ENCODE results near the gene HPCAL1. TPM values are rescaled to one million over a fixed set of nuclear protein-coding genes. Genes with fewer than 3 reads are reported as not detected.

The HPCAL1 gene
- total RNA-seq, 1 donor = 34.4 TPM

DNA sequence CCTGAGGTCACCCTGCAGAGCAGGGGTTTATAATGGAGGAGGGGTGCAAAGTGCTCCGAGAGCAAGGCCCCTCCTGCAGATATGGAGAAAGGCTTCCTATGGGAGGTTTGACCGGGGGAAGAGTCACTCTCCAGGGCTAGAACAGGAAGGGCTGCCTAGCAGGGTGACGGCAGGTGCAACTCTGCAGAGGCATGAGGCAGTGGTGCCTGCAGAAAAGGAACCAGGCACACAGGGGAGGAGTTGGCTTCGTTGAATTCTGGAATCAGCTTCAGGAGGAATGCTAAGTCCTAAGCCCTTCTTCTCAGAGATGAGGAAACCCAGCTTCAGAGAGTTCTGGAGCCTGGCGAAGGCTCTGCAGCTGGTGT lies 17.5 kb upstream of the HPCAL1 start:
- no peak for DNase-seq (ENCODE audit: low read depth)
- TF ChIP-seq, protein P1, sequence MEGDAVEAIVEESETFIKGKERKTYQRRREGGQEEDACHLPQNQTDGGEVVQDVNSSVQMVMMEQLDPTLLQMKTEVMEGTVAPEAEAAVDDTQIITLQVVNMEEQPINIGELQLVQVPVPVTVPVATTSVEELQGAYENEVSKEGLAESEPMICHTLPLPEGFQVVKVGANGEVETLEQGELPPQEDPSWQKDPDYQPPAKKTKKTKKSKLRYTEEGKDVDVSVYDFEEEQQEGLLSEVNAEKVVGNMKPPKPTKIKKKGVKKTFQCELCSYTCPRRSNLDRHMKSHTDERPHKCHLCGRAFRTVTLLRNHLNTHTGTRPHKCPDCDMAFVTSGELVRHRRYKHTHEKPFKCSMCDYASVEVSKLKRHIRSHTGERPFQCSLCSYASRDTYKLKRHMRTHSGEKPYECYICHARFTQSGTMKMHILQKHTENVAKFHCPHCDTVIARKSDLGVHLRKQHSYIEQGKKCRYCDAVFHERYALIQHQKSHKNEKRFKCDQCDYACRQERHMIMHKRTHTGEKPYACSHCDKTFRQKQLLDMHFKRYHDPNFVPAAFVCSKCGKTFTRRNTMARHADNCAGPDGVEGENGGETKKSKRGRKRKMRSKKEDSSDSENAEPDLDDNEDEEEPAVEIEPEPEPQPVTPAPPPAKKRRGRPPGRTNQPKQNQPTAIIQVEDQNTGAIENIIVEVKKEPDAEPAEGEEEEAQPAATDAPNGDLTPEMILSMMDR (IDR thresholded peaks at IDR 0.05; ENCODE audit: insufficient read depth, low read length) = no peak
- H3K4me3 ChIP-seq (ENCODE audit: low read depth, low read length) = no peak overlapping the region

DNA sequence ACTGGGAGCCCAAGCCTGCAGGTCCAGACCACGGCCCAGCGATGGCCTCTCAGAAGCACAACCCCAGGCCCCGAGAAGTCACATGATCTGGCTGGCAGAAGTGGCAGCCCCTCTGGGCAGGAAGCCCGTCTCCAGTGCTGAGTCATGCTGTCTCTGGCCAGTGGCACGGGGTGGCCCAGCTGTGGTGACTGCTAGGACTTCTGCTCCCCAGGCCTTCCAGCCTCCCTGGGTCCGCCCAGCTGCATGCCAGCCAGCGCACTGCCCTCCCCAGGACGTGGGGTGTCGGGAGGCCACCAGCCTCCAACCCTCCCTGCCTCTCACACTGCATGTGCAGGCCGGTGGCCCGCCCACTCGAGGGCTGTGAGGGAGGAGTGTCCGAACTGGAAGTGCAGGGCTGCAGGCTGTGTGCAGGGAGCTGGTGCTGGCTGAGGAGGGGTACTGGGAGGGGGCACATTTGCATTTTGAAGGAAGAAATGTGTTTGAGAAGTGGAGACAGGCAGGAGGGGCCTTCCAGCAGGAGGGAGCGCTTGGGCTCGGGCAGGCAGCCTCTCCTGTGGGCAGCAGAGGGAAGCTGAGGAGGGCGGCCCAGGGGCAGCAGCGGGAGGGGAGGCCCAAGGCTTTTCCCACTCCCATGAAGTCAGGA lies 17.0 kb upstream of the HPCAL1 start:
- TF ChIP-seq, protein P1 (IDR thresholded peaks at IDR 0.05; ENCODE audit: insufficient read depth, low read length) = no peak
- no peak overlapping the region for H3K4me3 ChIP-seq (ENCODE audit: low read depth, low read length)
- peak; percentile 45 for DNase-seq (ENCODE audit: low read depth)

DNA sequence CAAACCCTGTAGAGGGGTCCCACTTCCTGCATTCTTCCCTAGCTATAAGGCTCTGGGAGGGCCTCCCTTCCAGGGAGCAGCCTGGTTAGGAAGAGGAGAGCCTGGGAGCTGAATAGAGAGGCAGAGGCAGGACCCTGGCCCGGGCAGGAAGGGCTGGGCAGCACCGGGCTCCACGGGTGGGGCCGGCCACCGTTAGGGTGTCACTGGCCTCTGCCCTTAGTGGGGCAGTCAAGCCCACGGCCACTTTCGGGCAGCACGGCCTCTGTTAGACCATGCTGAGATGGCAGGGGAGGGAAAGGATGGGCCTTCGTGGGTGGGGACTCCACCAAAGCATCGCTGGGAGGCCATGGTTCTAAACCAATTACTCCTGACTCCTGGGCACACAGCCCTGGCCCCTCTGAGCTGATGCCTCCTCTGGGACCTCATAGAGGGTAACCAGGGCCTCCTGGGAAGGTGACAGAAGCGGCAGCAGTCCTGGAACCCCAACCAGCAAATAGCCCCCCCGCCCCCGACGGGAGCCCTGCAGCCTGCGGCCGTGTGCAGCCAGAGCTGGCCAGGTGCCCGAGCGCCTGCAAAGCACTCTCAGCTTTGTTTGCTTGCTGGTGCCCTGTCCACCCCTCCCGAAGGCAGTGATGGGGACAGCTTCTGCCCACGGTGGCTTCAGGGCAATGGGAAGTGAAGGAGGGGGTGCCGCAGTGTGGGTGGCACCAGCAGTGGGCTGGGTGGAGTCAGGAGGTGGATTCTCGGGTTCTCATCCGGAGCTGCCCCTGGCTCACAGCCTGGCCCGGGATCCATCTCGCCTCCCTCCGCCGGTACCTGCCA lies 16.3 kb upstream of the HPCAL1 start:
- TF ChIP-seq, protein P1 (IDR thresholded peaks at IDR 0.05; ENCODE audit: insufficient read depth, low read length) = no peak
- H3K4me3 ChIP-seq (ENCODE audit: low read depth, low read length) = no peak overlapping the region
- no peak for DNase-seq (ENCODE audit: low read depth)

DNA sequence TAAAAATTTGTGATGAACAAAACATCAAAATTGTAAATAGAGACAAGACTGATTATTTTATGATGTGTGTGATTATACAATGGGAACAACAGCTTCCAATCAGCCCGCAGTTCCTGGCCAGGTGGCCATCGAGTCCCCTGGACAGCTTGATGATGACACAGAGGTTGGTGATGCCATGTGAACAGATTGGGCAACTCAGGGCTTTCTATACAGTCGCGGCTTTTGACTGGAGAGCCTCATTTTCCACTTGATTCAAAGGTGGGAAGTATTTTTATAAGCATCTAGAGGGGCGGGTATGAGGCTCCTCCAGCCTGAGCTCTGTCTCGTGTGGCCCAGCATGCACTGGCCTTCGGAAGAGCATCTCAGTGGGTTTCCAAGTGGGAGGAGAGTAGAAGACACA lies 14.9 kb upstream of the HPCAL1 start:
- no peak for DNase-seq (ENCODE audit: low read depth)

DNA sequence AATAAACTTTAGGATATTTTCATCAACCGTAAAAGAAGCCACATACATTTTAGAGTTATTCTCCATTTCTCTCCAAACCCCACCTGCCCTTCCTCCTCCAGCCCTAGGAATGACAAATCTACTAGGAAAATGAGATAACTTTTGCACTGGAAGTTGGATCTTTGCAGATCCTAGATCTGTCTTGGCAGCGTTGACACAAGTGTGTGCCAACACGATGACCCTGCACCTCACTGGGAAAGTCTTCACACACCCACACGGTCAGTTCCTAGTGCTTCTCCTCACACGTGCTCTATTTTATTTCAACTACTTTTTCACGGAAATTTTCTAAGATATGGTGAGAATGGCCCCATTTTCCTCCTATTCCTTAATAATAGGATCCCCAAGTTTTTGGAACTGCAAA lies 14.1 kb upstream of the HPCAL1 start:
- DNase-seq (ENCODE audit: low read depth) = no peak
- TF ChIP-seq, protein P1 (IDR thresholded peaks at IDR 0.05; ENCODE audit: insufficient read depth, low read length) = no peak
- no peak overlapping the region for H3K4me3 ChIP-seq (ENCODE audit: low read depth, low read length)

More for the DNA sequence above, 14.9 kb upstream of the HPCAL1 start:
- TF ChIP-seq, protein P1 (IDR thresholded peaks at IDR 0.05; ENCODE audit: insufficient read depth, low read length) = no peak
- no peak overlapping the region for H3K4me3 ChIP-seq (ENCODE audit: low read depth, low read length)

DNA sequence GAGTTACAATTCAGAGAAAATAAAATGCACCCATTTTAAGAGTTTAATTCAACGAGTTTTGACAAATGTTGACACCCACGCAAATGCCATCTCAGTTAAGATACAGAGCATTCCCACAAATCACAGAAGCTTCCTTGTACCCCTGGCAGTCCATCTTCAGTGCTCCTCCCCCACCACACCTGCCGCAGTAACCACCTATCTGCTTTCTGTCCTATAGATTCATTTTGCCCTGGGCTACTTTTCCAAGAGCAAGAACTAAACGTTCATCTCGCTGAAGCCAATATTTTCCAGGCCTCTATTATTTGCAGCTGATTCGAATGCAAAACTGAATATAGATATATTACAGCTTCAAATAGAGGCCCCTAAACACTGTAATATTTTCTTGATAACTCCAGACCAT lies 13.4 kb upstream of the HPCAL1 start:
- DNase-seq (ENCODE audit: low read depth) = no peak
- H3K4me3 ChIP-seq (ENCODE audit: low read depth, low read length) = no peak overlapping the region
- TF ChIP-seq, protein P1 (IDR thresholded peaks at IDR 0.05; ENCODE audit: insufficient read depth, low read length) = no peak

Data from fibroblast of the aortic adventitia (primary cell).